Measurements from ENCODE around the gene RGS1. TPM values are rescaled to one million over a fixed set of nuclear protein-coding genes. Genes with fewer than 3 reads are reported as not detected.

Gene RGS1
- total and polyA plus RNA-seq, 7 donors = 34.8 to 153 (median 52.9) TPM

GRCh38 chr1:192587386-192588266, 12.1 kb downstream of the RGS1 start:
- no peaks in the 10 kb centered on the region for H3K27me3 ChIP-seq
- H3K9me3 ChIP-seq = no peaks in the 10 kb centered on the region
- H3K4me3 ChIP-seq = no peak overlapping the region
- H3K27ac ChIP-seq = peak overlapping the region in 2 of 4 donors; percentile 80 to 83
- no peaks in the 10 kb centered on the region for H3K36me3 ChIP-seq
- no peak for DNase-seq
- no peak for TF ChIP-seq POLR2AphosphoS5 (IDR thresholded peaks at IDR 0.05)
- no peak for TF ChIP-seq POLR2A (IDR thresholded peaks at IDR 0.05)
- TF ChIP-seq EP300 (IDR thresholded peaks at IDR 0.05) = no peak
- TF ChIP-seq CTCF (IDR thresholded peaks at IDR 0.05) = no peak
- intact Hi-C loops (cut with DNase I) = loop anchor here (10.0 kb wide), 2 partner anchors 427 to 537 kb away; partner anchors contain the start of gene CDC73
- 85 to 92% methylated on average over 5 of the region's 5 CpGs for WGBS, 2 donors
- peaks cover 0 to 60% (median 20%) of the 10 kb centered on the region in 4 donors for H3K4me1 ChIP-seq

- TF ChIP-seq CTCF (IDR thresholded peaks at IDR 0.05) (no peak), EP300 (IDR thresholded peaks at IDR 0.05) (no peak)
- H3K4me1 ChIP-seq = peaks cover 0 to 62% (median 28%) of the 10 kb centered on the region in 4 donors
- intact Hi-C loops (cut with DNase I) = loop anchor here (10.0 kb wide), 2 partner anchors 426 to 536 kb away; partner anchors contain the start of gene CDC73
- no peaks in the 10 kb centered on the region for H3K9me3 ChIP-seq
- no peak overlapping the region for H3K4me3 ChIP-seq
- no peaks in the 10 kb centered on the region for H3K27me3 ChIP-seq
- WGBS, 2 donors = 80 to 85% methylated on average over 1 of the region's 1 CpG
- H3K27ac ChIP-seq = peak overlapping the region; percentile 28 to 83 (median 80)
- no peak for DNase-seq
- H3K36me3 ChIP-seq = no peaks in the 10 kb centered on the region
Measured at GRCh38 chr1:192588546-192588945, 13.0 kb downstream of the RGS1 start.

- Histone ChIP-seq H3K27me3 (no peaks in the 10 kb centered on the region), H3K4me1 (peaks cover 0 to 52% (median 21%) of the 10 kb centered on the region in 4 donors), H3K27ac (peak overlapping the region; percentile 75 to 83 (median 80)), H3K4me3 (no peak overlapping the region), H3K9me3 (no peaks in the 10 kb centered on the region), H3K36me3 (no peaks in the 10 kb centered on the region)
- no peak for DNase-seq
- intact Hi-C loops (cut with DNase I) = loop anchor here (5.0 to 10.0 kb wide), 4 partner anchors 103 to 535 kb away; partner anchors contain the start of gene CDC73
- 87 to 89% methylated on average over 3 of the region's 3 CpGs for WGBS, 2 donors
- TF ChIP-seq CTCF (IDR thresholded peaks at IDR 0.05) (no peak), EP300 (IDR thresholded peaks at IDR 0.05) (no peak), POLR2AphosphoS5 (IDR thresholded peaks at IDR 0.05) (no peak), POLR2A (IDR thresholded peaks at IDR 0.05) (no peak)
Measured at GRCh38 chr1:192589813-192590212, 14.2 kb downstream of the RGS1 start.

GRCh38 chr1:192592517-192592916, 16.9 kb downstream of the RGS1 start:
- intact Hi-C loops (cut with DNase I) = loop anchor here (5.0 kb wide), 2 partner anchors 105 to 315 kb away; no protein-coding TSS in a partner anchor
- H3K4me3 ChIP-seq = peak overlapping the region in 2 of 4 donors; percentile 9 to 10
- TF ChIP-seq POLR2AphosphoS5 (IDR thresholded peaks at IDR 0.05) (no peak), EP300 (IDR thresholded peaks at IDR 0.05) (peak in 1 of 4 donors; percentile 26)
- peaks cover 0 to 27% (median 15%) of the 10 kb centered on the region in 4 donors for H3K4me1 ChIP-seq
- H3K27ac ChIP-seq = peak overlapping the region; percentile 75 to 83 (median 80)
- no peak for DNase-seq
- H3K36me3 ChIP-seq = no peaks in the 10 kb centered on the region
- no peaks in the 10 kb centered on the region for H3K27me3 ChIP-seq
- no peaks in the 10 kb centered on the region for H3K9me3 ChIP-seq
- 63 to 71% methylated on average over 4 of the region's 4 CpGs for WGBS, 2 donors
